HG02970 (cell line): ENCODE results near the gene GPR25.

Source experiments
- ATAC-seq: cut with Tn5 transposase; IDR thresholded peaks from one replicate; pipeline ENCODE4 v1.9.1; 2021; ENCODE audit warnings: mild to moderate bottlenecking, moderate library complexity, moderate number of reproducible peaks; ENCODE audit not compliant: unreplicated experiment, low FRiP score

Gene GPR25

DNA sequence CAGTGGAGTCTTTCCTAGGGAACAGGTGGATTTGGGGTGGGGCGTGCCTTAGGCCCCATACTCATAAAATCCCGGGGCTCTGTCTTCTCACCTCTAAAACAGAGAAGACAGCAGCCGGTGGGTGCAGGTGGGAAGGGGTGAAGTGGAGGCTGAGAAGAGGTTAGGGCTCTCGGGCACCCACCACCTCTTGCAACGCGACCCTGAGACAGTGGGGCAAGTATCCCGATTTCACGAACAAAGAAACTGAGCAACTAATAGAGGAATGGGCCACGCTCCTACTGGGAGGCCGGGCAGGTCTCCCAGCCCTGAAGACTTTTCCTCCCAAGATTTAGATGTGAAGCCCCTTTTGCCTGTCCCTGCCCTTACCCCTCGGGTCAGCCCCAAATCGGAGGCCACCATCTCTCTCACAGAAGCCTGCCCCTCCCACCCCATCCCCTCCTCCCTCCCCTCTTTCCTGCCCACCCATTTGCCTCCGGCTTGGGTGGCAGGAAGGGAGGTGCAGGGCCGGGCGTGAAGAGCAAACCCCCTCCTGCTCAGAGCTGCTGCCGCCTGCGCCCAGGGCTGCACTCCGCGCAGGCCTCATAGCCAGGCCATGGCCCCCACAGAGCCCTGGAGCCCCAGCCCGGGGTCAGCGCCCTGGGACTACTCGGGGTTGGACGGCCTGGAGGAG, at the start of gene GPR25:
GPR25 (plus strand) TSS at position 536 of the 670 bp plus-strand sequence; CDS start at position 593, 57 bp downstream.
- no peak for ATAC-seq

GRCh38 chr1:200831091-200831490, 41.7 kb upstream of the GPR25 start:
- ATAC-seq: no peak

GRCh38 chr1:200834383-200834782, 38.4 kb upstream of the GPR25 start:
- no peak for ATAC-seq

GRCh38 chr1:200836213-200836612, 36.6 kb upstream of the GPR25 start:
- ATAC-seq: no peak

- ATAC-seq: no peak
Observed at GRCh38 chr1:200837931-200838571, 34.7 kb upstream of the GPR25 start.

DNA sequence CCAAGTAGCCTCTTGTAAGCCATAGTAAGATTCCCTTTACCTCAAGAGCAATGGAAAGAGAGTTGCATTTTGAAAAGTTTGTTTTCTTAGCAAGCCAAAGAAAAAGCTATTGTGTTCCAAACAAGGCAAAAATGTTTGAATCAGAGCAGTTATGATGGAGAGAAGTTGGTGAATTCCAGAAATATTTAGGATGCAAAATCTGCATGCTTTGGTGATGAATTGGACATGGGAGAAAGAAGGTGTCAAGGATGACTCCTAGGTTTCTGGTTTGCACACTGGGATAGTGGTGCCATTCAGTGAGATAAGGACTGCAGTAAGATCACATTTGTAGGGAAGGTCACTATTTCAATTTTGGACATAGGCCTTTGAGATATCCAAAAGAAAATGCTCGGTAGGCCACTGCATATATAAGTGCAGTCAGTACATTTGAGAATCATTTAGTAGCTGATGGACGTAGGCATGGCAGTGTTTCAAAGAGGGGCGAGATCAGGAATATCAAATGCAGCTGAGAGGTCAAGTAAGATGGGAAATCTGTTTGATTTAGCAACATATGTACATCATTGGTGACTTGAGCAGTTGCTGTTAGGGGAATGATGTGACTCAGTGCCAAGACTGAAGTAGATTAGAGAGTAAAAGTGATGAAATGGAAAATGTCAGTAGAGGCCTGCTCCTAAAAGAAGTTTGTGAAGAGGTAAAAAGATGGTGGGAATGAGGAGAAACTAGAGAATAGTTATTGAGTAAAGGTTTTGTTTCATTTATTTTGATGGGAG, 33.9 kb upstream of the GPR25 start:
- ATAC-seq: no peak

GRCh38 chr1:200845360-200845759, 27.4 kb upstream of the GPR25 start:
- no peak for ATAC-seq

DNA sequence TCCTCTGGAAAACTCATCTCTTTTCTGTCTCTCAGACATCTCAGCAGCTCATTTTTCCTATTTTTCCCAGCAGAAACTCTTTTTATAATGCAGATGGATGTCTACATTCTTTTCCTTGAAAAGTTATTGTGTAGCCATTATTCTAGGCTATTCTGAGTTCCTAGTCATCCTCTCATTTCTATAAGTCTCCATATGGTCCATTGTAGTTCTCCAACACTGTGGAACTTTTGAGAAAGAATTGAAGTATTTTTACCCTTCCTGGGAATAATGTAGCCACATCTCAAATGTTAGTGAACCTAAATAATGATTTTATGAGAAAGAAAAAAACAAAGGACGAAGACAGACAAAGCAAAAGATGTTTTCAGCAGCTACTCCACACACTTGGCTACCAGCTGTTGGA, 26.4 kb upstream of the GPR25 start:
- ATAC-seq: no peak

- no peak for ATAC-seq
Observed at GRCh38 chr1:200849430-200849829, 23.4 kb upstream of the GPR25 start.

GRCh38 chr1:200850554-200850953, 22.2 kb upstream of the GPR25 start:
- no peak for ATAC-seq

DNA sequence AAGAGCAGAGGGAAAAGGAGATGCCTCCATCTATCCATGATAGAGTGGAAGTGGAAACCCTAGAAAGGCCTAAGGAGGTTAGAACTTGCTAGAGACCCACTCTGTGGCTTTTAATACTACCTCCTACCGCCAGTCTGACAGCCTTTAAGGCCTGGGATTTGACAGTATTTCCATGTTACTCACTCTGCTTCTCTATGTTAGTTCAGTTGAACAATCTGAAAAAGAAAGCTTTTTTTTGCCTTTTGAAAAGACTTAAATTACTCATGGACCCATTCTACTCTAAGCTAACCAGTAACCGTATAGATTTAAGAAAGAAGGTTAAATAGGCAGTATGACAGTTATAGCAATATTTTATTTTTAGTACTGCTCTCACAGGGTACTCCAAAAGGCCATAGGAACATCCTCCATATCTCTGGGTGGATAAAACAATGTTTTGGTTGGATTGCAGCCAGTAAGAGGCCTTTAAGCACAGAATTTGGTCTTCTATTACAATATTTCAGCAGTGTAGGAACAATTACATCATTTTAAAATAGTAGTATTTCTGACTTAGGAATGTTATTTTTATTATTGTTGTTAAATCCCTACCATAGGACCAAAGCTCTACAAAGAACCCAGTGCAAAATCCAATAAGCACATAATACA, 15.9 kb upstream of the GPR25 start:
- ATAC-seq: no peak

DNA sequence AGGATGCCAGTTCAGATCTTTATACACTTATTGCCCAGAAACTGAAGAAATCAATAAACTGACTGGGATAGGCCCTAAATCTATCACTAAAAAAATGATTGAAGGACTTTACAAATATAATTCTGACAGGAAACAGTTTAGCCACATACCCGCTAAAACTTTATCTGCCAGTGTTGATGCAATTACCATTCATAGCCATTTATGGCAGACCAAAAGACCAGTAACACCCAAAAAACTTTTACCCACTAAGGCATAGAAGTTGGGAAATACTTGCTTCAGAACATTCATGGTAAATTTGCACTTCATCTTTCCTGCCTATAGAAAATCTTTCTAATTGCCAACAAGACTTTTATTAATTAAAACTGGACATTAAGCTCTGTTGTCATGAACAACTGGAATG, 15.0 kb upstream of the GPR25 start:
- ATAC-seq: no peak

DNA sequence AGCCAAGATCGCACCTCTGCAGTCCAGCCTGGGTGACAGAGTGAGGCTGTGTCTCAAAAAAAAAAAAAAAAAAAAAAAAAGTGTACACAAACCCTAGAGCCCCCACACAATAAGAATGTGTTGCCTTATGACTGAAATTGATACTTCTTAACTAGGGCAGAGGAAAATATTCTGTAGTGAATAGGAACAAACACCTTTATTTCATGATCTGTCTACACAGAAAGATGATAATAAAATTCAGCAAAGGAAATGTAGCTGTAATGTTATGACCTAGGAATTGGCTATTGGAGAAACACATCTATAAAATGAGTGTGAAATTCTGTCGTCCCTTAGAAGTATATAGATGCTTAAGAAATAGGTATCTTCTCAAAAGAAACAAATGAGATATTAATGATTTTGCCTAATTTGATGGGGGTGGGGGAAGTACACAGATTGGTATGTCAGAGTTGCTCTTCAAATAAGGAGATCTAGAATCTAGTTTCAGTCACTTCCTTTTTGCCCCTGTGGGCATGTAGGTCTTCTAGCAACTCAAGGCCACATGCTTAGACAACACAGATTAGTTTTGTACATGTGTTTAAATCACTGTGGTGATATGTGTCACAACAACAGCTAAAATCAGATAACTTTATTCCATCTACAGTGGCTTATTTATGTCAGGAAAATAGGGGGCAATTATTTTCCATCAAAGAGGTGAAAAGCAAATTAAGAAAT, 10.7 kb upstream of the GPR25 start:
- no peak for ATAC-seq

DNA sequence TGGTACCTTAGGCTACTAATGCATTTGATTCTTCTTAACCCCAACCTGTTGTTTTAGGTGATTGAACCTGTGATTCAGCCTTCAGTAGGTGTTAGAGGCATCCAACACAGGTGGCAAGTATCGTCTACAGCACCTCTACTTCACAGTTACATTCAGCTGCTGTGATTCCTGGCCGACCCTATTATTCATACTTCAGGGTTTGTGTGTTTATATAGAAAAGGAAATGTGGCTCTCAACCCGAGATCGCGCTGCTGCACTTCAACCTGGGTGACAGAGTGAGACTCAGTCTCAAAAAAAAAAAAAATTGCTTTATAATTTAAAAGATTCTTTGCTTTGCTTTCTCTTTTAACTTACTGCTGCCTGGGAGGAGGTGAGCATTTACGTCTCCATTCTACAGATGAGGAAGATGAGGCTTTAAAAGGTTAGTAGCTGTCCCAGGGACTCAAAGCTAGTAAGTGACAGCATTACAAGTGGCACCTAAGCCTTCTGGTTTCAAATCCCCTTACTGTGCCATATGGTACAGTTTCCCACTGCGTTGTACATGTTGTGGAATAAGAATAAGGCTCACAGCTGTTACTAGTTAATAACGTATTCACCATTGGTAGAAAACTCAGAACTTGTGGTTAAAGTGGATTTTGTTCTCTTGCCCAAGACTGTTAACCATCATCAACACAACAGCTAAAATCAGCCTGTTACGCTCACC, 9.9 kb upstream of the GPR25 start:
- no peak for ATAC-seq

DNA sequence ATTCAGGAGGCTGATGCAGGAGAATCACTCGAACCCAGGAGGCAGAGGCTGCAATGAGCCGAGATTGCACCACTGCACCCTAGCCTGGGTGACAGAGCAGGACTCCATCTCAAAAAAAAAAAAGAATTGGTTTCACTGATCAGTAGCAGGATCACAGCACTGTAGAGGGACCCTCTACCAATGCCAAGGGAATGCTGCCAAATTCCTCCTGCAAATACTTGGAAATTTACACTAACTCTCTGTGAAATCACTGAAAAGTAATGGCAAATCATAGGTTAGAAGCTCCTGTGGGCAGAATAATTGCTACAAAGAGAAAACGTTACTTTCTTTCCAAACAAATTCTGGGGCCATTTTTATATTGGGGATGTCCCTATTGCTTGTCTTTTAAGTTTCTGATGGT, 6.7 kb upstream of the GPR25 start:
- no peak for ATAC-seq

DNA sequence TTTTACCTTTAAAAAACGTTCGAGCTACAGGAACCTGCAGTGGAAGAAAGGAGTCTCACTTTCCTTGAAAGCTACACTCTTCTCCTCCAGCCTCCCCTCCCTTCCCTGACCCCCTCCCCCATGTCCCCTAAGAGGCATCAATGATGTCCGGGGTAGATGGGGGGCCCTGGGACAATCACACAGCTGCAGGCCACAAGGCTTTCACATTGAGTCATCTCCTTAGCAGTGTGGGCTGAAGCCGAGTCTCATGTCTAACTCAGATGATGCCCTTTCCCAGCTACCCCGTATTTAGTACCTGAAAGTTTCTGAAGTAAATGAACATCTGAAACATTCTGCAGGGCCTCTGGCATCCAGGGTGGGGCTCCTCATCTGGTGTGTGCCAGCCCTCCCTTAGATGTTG, 6.3 kb upstream of the GPR25 start:
- ATAC-seq: peak; percentile 68

GRCh38 chr1:200867018-200867811, 5.6 kb upstream of the GPR25 start:
- no peak for ATAC-seq

- no peak for ATAC-seq
Observed at GRCh38 chr1:200869376-200869752, 3.4 kb upstream of the GPR25 start.

DNA sequence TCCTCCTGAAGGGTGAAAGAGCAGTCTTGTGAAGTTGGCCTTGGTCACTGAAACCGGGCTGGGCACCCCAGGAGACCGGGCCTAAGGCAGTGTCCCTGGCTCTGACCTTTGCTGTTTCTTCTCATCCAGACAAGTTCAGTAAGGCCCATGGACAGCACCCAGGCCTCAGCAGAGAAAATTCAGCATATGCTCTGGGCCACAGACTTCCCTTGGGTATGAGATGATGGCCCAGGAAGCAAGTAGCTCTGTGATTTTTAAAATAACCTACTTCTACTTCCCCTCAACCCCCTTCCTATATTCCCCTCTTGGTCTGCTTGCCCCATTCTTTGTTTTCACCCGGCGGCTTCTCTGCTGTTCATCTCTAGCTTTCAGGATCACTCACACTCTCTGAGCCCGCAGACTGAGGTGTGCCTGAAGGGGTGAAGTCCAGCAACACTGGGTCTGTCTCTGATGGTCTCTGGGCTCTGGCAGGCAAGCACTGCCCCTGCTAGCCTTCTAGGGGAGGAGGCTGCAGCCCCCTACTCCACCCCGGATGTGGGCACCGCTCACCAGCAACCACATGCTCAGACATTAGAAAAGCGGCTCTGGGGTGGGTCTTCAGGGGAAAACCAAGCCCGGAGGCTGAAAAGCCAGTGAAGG, 2.9 kb upstream of the GPR25 start:
- ATAC-seq: no peak
